ENCODE measurements around the gene EPB41L5. TPM values are rescaled to one million over a fixed set of nuclear protein-coding genes. Genes with fewer than 3 reads are reported as not detected.
"Not testable (repeated sequence)": the region's sequence is repeated elsewhere in the genome, so short reads cannot be mapped to it uniquely, and the experiment has no call there.

Gene EPB41L5
- total RNA-seq, 1 donor from 2014 or later: 16.2 TPM

GRCh38 chr2:120134263-120134662 is 121.4 kb downstream of the EPB41L5 start:
- H3K36me3 Mint-ChIP-seq (ENCODE audit: low read depth, unreplicated experiment): peaks cover 15% of the 10 kb centered on the region
- H3K27ac Mint-ChIP-seq (ENCODE audit: unreplicated experiment): peak overlapping the region; percentile 22
- H3K27me3 ChIP-seq (ENCODE audit: insufficient read depth, low read length): peaks cover 2% of the 10 kb centered on the region
- H2AFZ ChIP-seq (ENCODE audit: low read depth, low read length): no peak overlapping the region
- no peak overlapping the region for H3K4me3 ChIP-seq (ENCODE audit: insufficient read depth, low read depth, low read length)
- H3K4me1 ChIP-seq (ENCODE audit: insufficient read depth, low read length): peaks cover 23% of the 10 kb centered on the region
- H3K36me3 ChIP-seq (ENCODE audit: insufficient read depth, low read length): no peaks in the 10 kb centered on the region
- no peaks in the 10 kb centered on the region for H4K20me1 ChIP-seq (ENCODE audit: insufficient read depth, low read length)
- no peaks in the 10 kb centered on the region for H3K79me2 ChIP-seq (ENCODE audit: insufficient read depth, low read length)
- TF ChIP-seq CTCF (IDR thresholded peaks at IDR 0.05; ENCODE audit: insufficient read depth, low read depth, low read length) (no peak), EZH2 (IDR thresholded peaks at IDR 0.05; ENCODE audit: insufficient read depth, low read length) (no peak)
- no peaks in the 10 kb centered on the region for H3K27me3 Mint-ChIP-seq (ENCODE audit: low read depth, unreplicated experiment)
- peak overlapping the region; percentile 68 for H3K4me2 ChIP-seq (ENCODE audit: low read length)
- no peak overlapping the region for H3K4me3 Mint-ChIP-seq (ENCODE audit: unreplicated experiment)
- H3K9me3 Mint-ChIP-seq (ENCODE audit: unreplicated experiment): peaks cover 9% of the 10 kb centered on the region
- peak overlapping the region; percentile 50 for H3K27ac ChIP-seq (ENCODE audit: low read depth, low read length)
- peak; percentile 99 for DNase-seq (ENCODE audit: low read depth)
- no peaks in the 10 kb centered on the region for H3K9me3 ChIP-seq (ENCODE audit: insufficient read depth, low read depth, low read length)
- H3K9ac ChIP-seq (ENCODE audit: low read length): peak overlapping the region; percentile 41
- H3K4me1 Mint-ChIP-seq (ENCODE audit: low read depth, unreplicated experiment): peaks cover 34% of the 10 kb centered on the region
- FAIRE-seq: peak; percentile 100

- not testable (repeated sequence) for H3K27me3 ChIP-seq (ENCODE audit: insufficient read depth, low read length); FAIRE-seq; H3K36me3 ChIP-seq (ENCODE audit: insufficient read depth, low read length); H3K27me3 Mint-ChIP-seq (ENCODE audit: low read depth, unreplicated experiment); H3K9me3 Mint-ChIP-seq (ENCODE audit: unreplicated experiment); H3K4me3 Mint-ChIP-seq (ENCODE audit: unreplicated experiment); H3K79me2 ChIP-seq (ENCODE audit: insufficient read depth, low read length); H3K9me3 ChIP-seq (ENCODE audit: insufficient read depth, low read depth, low read length); H3K4me3 ChIP-seq (ENCODE audit: insufficient read depth, low read depth, low read length); H4K20me1 ChIP-seq (ENCODE audit: insufficient read depth, low read length); DNase-seq (ENCODE audit: low read depth); H2AFZ ChIP-seq (ENCODE audit: low read depth, low read length)
- Histone ChIP-seq H3K4me2 (ENCODE audit: low read length) (peak overlapping the region; percentile 68), H3K27ac (ENCODE audit: low read depth, low read length) (peak overlapping the region; percentile 45), H3K9ac (ENCODE audit: low read length) (peak overlapping the region; percentile 41), H3K4me1 (ENCODE audit: insufficient read depth, low read length) (peaks cover 23% of the 10 kb centered on the region)
- Mint-ChIP-seq H3K4me1 (ENCODE audit: low read depth, unreplicated experiment) (peaks cover 34% of the 10 kb centered on the region), H3K36me3 (ENCODE audit: low read depth, unreplicated experiment) (peaks cover 15% of the 10 kb centered on the region), H3K27ac (ENCODE audit: unreplicated experiment) (peak overlapping the region; percentile 22)
Measured at GRCh38 chr2:120135013-120135412, 122.1 kb downstream of the EPB41L5 start.

- Histone ChIP-seq H3K4me2 (ENCODE audit: low read length) (no peak overlapping the region), H3K4me1 (ENCODE audit: insufficient read depth, low read length) (no peaks in the 10 kb centered on the region), H4K20me1 (ENCODE audit: insufficient read depth, low read length) (no peaks in the 10 kb centered on the region), H3K27me3 (ENCODE audit: insufficient read depth, low read length) (no peaks in the 10 kb centered on the region), H3K79me2 (ENCODE audit: insufficient read depth, low read length) (no peaks in the 10 kb centered on the region), H3K4me3 (ENCODE audit: insufficient read depth, low read depth, low read length) (no peak overlapping the region), H3K36me3 (ENCODE audit: insufficient read depth, low read length) (no peaks in the 10 kb centered on the region), H2AFZ (ENCODE audit: low read depth, low read length) (no peak overlapping the region), H3K27ac (ENCODE audit: low read depth, low read length) (no peak overlapping the region), H3K9ac (ENCODE audit: low read length) (no peak overlapping the region), H3K9me3 (ENCODE audit: insufficient read depth, low read depth, low read length) (no peaks in the 10 kb centered on the region)
- no peak for TF ChIP-seq EZH2 (IDR thresholded peaks at IDR 0.05; ENCODE audit: insufficient read depth, low read length)
- no peak for TF ChIP-seq CTCF (IDR thresholded peaks at IDR 0.05; ENCODE audit: insufficient read depth, low read depth, low read length)
- Mint-ChIP-seq H3K9me3 (ENCODE audit: unreplicated experiment) (no peaks in the 10 kb centered on the region), H3K4me1 (ENCODE audit: low read depth, unreplicated experiment) (no peaks in the 10 kb centered on the region), H3K4me3 (ENCODE audit: unreplicated experiment) (no peak overlapping the region), H3K27me3 (ENCODE audit: low read depth, unreplicated experiment) (no peaks in the 10 kb centered on the region), H3K36me3 (ENCODE audit: low read depth, unreplicated experiment) (peaks cover 2% of the 10 kb centered on the region), H3K27ac (ENCODE audit: unreplicated experiment) (no peak overlapping the region)
- no peak for FAIRE-seq
- no peak for DNase-seq (ENCODE audit: low read depth)
Measured at GRCh38 chr2:120140866-120141265, 128.0 kb downstream of the EPB41L5 start.
